Measurements from ENCODE around the gene SPAST. TPM values are rescaled to one million over a fixed set of nuclear protein-coding genes. Genes with fewer than 3 reads are reported as not detected.

Gene SPAST
- total and polyA plus RNA-seq, 2 of the 13 experiments (the other 11 are each of a cell fraction or from before 2014, with no cell fraction given): 11.5 to 40.4 TPM

DNA sequence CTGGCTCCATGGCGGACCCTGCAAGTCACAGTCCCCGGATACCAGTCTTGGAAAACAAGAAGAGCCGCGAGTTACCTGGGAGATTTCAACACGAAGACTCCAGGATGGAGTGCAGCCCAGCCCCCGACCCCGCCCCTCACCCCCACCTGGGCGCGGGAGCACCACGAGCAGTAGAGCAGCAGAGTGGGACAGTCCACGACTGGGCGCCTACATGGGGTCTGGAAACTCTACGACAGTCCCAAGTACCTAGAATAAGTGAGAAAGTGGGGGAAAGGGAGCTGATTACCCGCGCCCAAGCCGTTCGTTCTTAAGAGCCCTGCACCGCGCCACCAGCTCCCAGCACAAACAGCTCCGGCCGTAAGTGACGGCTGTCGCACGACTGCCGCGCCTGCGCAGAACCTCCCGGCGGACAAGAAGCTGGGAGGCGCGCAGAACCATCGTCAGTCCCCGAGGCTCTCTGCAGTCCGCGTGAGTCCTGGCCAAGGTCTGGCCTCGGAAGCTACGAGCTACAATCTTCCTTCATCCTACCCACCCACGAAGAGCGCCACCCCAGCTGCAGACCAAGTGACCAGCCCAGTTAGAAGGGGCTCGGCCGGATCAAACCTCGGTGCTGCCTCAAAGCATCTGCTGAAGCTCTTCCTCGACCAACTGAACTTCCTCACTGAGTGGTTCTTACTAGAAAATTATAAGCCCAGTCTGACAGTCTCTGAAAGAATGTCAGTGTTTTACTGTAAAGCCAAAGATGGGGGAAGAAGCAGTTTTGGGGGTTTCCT lies 23.7 kb upstream of the SPAST start, which contains the start of gene DPY30 (continued):
- no peak for TF ChIP-seq NR3C1 (CRISPR knock-in tag; IDR thresholded peaks at IDR 0.05)
- TF ChIP-seq, protein P1, sequence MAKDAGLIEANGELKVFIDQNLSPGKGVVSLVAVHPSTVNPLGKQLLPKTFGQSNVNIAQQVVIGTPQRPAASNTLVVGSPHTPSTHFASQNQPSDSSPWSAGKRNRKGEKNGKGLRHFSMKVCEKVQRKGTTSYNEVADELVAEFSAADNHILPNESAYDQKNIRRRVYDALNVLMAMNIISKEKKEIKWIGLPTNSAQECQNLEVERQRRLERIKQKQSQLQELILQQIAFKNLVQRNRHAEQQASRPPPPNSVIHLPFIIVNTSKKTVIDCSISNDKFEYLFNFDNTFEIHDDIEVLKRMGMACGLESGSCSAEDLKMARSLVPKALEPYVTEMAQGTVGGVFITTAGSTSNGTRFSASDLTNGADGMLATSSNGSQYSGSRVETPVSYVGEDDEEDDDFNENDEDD (CRISPR knock-in tag; IDR thresholded peaks at IDR 0.05; ENCODE audit: borderline replicate concordance): peak; percentile 91
- no peak for TF ChIP-seq CBX2 (IDR thresholded peaks at IDR 0.05; ENCODE audit: low read depth, low read length)
- no peak for TF ChIP-seq CBX2 (CRISPR knock-in tag; IDR thresholded peaks at IDR 0.05; ENCODE audit: low read depth)
- peak; percentile 96 for TF ChIP-seq ZNF598 (CRISPR knock-in tag; IDR thresholded peaks at IDR 0.05; ENCODE audit: borderline replicate concordance)
- no peak for TF ChIP-seq PCBP1 (IDR thresholded peaks at IDR 0.05; ENCODE audit: borderline replicate concordance, low read depth, low read length)
- no peak for TF ChIP-seq ZNF432 (CRISPR knock-in tag; IDR thresholded peaks at IDR 0.05; ENCODE audit: borderline replicate concordance)
- TF ChIP-seq ZNF251 (CRISPR knock-in tag; IDR thresholded peaks at IDR 0.05): no peak
- no peak for TF ChIP-seq MAFK (conservative IDR thresholded peaks at IDR 0.05 in 1 of 2, IDR thresholded peaks at IDR 0.05 in 1 of 2; ENCODE audit: low read length in 2 of 2)
- peak; percentile 83 for TF ChIP-seq TARDBP (CRISPR knock-in tag; IDR thresholded peaks at IDR 0.05)
- TF ChIP-seq, protein P2, sequence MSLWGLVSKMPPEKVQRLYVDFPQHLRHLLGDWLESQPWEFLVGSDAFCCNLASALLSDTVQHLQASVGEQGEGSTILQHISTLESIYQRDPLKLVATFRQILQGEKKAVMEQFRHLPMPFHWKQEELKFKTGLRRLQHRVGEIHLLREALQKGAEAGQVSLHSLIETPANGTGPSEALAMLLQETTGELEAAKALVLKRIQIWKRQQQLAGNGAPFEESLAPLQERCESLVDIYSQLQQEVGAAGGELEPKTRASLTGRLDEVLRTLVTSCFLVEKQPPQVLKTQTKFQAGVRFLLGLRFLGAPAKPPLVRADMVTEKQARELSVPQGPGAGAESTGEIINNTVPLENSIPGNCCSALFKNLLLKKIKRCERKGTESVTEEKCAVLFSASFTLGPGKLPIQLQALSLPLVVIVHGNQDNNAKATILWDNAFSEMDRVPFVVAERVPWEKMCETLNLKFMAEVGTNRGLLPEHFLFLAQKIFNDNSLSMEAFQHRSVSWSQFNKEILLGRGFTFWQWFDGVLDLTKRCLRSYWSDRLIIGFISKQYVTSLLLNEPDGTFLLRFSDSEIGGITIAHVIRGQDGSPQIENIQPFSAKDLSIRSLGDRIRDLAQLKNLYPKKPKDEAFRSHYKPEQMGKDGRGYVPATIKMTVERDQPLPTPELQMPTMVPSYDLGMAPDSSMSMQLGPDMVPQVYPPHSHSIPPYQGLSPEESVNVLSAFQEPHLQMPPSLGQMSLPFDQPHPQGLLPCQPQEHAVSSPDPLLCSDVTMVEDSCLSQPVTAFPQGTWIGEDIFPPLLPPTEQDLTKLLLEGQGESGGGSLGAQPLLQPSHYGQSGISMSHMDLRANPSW (CRISPR knock-in tag; IDR thresholded peaks at IDR 0.05; ENCODE audit: borderline replicate concordance): peak; percentile 49; the same call in 1 of the 2 replicates
- TF ChIP-seq, protein P3, sequence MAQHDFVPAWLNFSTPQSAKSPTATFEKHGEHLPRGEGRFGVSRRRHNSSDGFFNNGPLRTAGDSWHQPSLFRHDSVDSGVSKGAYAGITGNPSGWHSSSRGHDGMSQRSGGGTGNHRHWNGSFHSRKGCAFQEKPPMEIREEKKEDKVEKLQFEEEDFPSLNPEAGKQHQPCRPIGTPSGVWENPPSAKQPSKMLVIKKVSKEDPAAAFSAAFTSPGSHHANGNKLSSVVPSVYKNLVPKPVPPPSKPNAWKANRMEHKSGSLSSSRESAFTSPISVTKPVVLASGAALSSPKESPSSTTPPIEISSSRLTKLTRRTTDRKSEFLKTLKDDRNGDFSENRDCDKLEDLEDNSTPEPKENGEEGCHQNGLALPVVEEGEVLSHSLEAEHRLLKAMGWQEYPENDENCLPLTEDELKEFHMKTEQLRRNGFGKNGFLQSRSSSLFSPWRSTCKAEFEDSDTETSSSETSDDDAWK (CRISPR knock-in tag; IDR thresholded peaks at IDR 0.05): no peak
- TF ChIP-seq ZKSCAN8 (CRISPR knock-in tag; IDR thresholded peaks at IDR 0.05; ENCODE audit: borderline replicate concordance): peak; percentile 58; the same call in 1 of the 2 replicates
- TF ChIP-seq SNAI1 (CRISPR knock-in tag; IDR thresholded peaks at IDR 0.05; ENCODE audit: borderline replicate concordance): no peak
- peak; percentile 92 for TF ChIP-seq PHF20 (CRISPR knock-in tag; IDR thresholded peaks at IDR 0.05)
- TF ChIP-seq MATR3 (CRISPR knock-in tag; IDR thresholded peaks at IDR 0.05): no peak
- TF ChIP-seq KDM5B (CRISPR knock-in tag; IDR thresholded peaks at IDR 0.05; ENCODE audit: borderline replicate concordance): peak; percentile 88; the same call in 1 of the 2 replicates
- no peak for TF ChIP-seq ZC3H4 (CRISPR knock-in tag; IDR thresholded peaks at IDR 0.05; ENCODE audit: borderline replicate concordance)
- TF ChIP-seq, protein P4, sequence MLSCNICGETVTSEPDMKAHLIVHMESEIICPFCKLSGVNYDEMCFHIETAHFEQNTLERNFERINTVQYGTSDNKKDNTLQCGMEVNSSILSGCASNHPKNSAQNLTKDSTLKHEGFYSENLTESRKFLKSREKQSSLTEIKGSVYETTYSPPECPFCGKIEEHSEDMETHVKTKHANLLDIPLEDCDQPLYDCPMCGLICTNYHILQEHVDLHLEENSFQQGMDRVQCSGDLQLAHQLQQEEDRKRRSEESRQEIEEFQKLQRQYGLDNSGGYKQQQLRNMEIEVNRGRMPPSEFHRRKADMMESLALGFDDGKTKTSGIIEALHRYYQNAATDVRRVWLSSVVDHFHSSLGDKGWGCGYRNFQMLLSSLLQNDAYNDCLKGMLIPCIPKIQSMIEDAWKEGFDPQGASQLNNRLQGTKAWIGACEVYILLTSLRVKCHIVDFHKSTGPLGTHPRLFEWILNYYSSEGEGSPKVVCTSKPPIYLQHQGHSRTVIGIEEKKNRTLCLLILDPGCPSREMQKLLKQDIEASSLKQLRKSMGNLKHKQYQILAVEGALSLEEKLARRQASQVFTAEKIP (CRISPR knock-in tag; IDR thresholded peaks at IDR 0.05; ENCODE audit: borderline replicate concordance): no peak
- TF ChIP-seq CBX5 (CRISPR knock-in tag; IDR thresholded peaks at IDR 0.05; ENCODE audit: borderline replicate concordance): no peak; the same call in 1 of the 2 replicates
- TF ChIP-seq ZNF572 (CRISPR knock-in tag; IDR thresholded peaks at IDR 0.05): no peak
- TF ChIP-seq PITX1 (CRISPR knock-in tag; IDR thresholded peaks at IDR 0.05): peak; percentile 84
- TF ChIP-seq ASH2L (IDR thresholded peaks at IDR 0.05; ENCODE audit: insufficient read length, low read depth, low read length): peak; percentile 88

Data from HepG2 (cell line).